GM19463 (cell line): ENCODE results near the gene ECE2.
A peak's percentile ranks its signal among the peaks of the same experiment; 100 is the strongest.
"Not testable (repeated sequence)": the region's sequence is repeated elsewhere in the genome, so short reads cannot be mapped to it uniquely, and the experiment has no call there.

Source experiments
- ATAC-seq: cut with Tn5 transposase; IDR thresholded peaks from one replicate; pipeline ENCODE4 v1.9.1; 2021; ENCODE audit warnings: mild to moderate bottlenecking, moderate library complexity; ENCODE audit not compliant: unreplicated experiment

The ECE2 gene

DNA sequence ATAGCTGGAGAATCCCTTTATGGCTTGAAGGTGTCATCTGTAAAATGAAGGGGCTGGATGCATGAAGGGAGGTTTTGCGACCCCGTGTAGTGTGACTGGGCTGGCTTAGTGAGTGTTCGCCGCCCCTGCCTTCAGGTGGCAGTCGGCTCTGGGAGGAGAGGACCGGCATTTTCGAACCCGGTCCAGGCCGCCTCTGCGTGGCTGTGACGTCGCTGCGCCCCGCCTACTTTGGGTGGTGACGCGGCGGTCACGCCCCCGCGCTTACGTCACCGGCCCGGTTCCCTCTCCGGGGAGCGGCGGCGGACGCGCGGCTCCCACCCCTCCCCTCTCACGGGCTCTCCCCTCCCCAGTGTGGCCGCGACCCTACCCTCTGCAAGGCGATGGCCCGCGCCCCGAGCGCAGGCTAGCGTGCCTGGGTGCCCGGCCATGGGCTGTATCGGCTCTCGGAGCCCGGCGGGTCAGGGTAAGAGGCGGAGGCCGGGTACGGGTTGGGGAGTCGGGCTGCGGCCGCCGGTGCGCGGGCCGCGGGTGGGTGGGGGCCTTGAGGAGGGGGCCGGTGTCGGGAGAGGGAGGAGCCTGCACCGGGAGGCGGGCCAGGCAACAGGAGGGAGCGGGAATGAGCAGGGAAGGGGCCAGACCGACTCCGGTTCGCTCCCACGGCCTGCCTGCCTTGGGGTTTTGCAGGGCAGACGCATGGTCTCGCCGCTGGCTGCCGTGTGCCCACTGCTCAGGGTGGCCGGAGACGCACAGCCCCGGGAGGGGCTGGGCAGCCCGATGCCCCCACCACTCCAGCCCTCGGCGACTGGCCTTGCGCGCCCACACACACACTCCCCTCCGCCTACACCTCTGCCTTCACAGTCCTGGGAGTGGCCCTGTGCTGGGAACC lies 60.1 kb downstream of the ECE2 start:
- peak; percentile 78 for ATAC-seq

DNA sequence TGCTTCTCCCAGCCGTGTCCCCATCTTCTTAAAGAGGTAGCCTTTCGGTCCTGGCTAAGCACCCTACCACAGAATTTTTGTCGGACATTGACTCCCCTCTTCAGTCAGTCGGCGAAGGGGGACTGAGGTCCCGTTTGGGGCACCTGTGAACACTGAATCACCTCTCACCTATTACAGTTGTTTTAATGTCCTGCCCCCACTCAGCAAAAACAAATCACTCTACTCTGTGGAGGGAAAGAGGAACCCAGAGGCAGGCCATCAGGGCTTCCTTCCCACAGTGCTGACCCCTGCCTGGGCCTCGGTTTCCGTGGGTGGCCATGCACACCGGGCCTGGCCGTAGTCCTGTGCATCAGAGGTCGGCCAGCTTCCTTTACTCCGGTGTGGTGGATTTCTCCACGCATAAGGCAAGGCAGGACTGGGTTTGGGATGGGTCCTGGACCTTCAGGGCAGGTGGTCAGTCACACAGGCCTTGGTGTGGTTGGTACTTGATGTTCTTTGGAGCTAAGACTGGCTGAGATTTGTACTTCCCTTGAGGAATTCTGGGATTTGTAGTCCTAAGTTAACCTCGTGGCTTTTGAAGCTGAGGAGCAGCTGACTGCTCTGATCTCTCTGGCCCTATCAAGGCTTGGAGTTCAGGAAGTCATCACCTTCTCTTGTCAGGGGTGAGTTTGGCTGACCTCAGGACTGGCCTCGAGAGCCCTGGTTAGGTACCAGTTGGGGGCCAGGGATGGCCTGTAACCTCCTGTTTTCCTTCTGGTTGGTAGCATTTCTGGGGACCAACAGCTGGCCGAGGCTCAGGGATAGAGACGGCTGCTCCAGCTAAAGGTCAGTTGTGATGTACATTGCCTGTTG lies 61.0 kb downstream of the ECE2 start:
- no peak for ATAC-seq

DNA sequence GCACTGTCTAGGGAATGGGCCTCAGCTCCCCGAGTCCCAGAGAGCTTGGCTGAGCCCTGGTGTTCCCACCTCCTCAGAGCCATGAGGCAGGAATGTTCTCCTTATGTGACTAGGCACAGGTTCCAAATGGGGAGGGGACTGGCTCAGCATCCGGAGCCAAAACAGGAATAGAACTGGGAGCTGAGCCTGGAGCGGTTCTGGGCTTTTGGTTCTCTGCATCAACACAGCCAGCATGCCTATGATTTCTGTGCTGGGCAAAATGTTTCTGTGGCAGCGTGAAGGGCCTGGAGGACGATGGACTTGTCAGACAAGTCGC lies 61.5 kb downstream of the ECE2 start, which contains the start of gene FAM131A:
FAM131A (plus strand) TSS at position 202 of the 316 bp plus-strand sequence; CDS start at position 233, 31 bp downstream.
- no peak for ATAC-seq

DNA sequence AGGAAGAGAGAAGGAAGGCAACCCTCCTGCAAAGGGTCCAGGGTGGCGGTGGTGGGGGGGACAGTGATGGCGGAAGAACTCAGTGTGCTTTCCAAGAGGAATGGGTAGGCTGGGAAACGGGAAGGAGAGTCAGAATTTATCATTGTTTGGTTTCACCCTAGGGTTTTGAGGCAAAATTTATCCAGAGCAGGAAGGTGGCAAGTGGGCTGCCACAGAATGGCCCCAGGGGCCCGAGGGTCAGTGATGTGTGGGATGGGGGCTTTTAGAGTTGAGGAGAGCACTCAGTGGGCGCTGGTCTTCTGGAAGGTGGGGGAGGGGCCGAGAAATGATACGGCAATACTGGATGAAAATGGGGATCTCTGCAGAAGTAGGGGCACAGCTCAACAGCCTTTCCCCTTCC lies 62.2 kb downstream of the ECE2 start:
- ATAC-seq, result no peak

DNA sequence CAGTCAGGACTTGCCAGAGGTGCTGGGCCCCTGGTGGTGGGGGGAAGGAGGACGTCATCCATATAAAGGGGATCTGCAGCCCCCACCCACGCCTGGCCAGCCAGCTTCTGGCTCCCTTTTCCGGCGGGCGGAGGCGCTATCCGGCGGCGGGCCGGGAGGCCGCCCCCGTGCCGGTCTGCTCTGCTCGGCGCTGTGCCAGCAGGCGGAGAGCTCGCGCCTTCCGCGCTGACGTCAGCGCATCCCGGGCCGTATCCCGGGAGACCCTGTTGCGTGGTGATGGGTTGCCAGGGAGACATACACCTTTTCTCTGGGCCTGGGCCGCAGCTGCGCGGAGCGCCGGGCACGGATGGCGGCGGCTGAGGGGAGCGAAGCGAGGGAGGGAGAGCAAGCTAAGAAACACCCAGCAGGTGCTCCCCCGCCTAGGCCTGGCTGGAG lies 62.7 kb downstream of the ECE2 start:
- no peak for ATAC-seq

DNA sequence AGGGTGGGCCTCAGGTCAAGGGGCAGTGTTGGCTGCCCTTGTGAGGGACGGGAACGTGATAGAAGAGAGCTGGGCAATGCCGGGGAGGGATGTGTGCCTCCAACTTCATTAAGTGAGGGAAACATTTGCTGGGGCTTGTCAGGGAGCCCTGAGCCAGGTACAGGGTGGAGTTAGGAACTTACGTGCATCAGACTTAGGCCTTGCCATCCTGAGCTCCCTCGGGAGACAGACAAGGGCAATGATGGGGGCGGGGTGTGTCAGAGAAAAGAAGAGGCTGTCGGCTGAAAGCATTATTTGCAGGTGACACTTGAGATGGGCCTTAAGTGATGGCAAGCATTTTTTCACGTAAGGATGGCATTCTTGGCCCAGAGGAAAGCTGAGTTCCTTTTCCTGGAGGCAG lies 63.2 kb downstream of the ECE2 start:
- no peak for ATAC-seq

DNA sequence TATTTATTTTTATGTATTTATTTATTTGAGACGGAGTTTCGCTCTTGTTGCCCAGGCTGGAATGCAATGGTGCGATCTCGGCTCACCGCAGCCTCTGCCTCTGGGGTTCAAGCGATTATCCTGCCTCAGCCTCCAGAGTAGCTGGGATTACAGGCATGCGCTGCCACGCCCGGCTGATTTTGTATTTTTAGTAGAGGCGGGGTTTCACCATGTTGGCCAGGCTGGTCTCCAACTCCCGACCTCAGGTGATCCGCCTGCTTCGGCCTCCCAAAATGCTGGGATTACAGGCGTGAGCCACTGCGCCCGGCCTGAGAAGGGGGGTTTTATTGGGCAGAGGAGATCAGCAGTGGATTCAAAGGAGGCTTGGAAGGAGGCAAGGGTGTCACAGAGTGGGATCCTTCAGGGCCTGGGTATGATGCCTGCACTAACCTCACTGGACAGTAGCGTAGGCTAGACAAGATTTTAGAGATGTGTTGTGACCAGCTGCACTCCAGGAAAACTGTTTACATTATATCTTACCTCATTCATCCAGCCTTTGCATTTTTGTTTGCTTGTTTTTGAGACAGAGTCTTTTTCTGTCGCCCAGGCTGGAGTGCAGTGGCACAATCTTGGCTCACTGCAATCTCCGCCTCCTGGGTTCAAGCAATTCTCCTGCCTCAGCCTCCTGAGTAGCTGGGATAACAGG lies 63.8 kb downstream of the ECE2 start:
- ATAC-seq, result not testable (repeated sequence)

DNA sequence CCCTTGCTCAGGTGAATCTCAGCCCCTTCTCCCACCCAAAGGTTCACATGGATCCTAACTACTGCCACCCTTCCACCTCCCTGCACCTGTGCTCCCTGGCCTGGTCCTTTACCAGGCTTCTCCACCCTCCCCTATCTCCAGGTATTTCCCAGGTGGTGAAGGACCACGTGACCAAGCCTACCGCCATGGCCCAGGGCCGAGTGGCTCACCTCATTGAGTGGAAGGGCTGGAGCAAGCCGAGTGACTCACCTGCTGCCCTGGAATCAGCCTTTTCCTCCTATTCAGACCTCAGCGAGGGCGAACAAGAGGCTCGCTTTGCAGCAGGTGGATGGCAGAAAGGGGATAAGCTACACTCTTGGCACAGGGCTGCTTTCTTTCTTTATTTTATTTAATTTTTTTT lies 66.1 kb downstream of the ECE2 start:
- no peak for ATAC-seq
